ENCODE measurements around the gene EPHB1. TPM values are rescaled to one million over a fixed set of nuclear protein-coding genes. Genes with fewer than 3 reads are reported as not detected.

The EPHB1 gene
- total RNA-seq, 4 donors from 2014 or later = 0.16 to 1.5 (median 0.59) TPM

DNA sequence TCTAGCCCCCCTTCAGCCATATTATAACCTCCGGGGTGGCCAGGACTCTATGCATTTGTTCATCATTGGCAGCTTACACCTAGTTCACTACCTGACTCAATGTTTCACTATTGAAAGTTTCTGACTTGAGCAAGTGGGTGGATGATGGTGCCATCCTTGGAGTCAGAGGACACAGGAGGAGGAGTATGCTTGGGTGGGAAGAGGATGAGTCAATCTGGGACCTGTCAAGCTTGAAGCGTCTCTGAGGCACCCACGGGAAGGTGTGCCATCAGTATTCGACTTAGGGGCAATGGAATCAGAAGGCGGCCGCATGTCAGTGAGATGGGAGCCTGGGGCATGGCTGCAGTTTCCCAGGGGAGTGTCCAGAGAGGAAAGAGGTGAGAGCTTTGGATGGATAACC is 133.3 kb downstream of the EPHB1 start:
- TF ChIP-seq, protein P1, sequence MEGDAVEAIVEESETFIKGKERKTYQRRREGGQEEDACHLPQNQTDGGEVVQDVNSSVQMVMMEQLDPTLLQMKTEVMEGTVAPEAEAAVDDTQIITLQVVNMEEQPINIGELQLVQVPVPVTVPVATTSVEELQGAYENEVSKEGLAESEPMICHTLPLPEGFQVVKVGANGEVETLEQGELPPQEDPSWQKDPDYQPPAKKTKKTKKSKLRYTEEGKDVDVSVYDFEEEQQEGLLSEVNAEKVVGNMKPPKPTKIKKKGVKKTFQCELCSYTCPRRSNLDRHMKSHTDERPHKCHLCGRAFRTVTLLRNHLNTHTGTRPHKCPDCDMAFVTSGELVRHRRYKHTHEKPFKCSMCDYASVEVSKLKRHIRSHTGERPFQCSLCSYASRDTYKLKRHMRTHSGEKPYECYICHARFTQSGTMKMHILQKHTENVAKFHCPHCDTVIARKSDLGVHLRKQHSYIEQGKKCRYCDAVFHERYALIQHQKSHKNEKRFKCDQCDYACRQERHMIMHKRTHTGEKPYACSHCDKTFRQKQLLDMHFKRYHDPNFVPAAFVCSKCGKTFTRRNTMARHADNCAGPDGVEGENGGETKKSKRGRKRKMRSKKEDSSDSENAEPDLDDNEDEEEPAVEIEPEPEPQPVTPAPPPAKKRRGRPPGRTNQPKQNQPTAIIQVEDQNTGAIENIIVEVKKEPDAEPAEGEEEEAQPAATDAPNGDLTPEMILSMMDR (IDR thresholded peaks at IDR 0.05; ENCODE audit: low read depth) = no peak

DNA sequence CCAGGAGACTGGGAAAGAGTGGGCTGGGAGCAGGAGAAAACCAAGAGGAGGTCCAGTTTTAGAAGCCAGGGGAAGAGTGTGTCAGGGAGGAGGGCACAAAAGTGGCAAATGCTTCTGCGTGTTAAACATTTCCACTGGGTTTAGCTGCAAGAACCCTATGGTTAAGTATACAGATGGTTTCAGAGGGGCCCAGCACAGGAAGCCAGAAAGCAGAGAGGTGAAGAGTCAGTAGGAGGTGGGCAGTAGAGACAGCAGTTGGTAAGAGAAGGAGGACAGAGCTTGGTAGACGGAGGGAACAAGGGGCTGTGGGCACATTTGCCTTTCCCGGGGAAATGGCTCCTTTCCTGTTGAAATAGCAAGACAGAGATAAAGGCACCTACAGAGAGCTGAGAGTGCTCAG is 133.8 kb downstream of the EPHB1 start:
- TF ChIP-seq, protein P1 (IDR thresholded peaks at IDR 0.05; ENCODE audit: low read depth) = no peak

DNA sequence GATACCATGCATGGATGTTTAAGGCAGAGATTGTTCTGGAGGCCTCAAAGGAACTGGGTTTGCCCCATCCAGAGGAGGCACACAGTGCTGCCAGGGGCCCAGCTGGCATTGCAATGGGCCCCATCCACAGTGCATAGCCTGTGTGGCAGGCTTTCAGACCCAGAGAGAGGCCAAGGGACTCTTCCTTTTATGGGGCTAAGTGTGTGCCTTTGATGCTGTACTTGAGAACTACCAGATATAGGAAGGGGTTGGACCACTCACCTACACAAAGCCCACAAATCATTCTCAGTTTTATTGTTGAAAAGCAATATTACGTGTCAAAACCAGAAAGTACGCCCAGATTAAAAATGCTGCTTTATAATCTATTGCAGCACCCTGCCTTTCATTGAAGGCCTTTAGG is 134.9 kb downstream of the EPHB1 start:
- TF ChIP-seq, protein P1 (IDR thresholded peaks at IDR 0.05; ENCODE audit: low read depth) = no peak

DNA sequence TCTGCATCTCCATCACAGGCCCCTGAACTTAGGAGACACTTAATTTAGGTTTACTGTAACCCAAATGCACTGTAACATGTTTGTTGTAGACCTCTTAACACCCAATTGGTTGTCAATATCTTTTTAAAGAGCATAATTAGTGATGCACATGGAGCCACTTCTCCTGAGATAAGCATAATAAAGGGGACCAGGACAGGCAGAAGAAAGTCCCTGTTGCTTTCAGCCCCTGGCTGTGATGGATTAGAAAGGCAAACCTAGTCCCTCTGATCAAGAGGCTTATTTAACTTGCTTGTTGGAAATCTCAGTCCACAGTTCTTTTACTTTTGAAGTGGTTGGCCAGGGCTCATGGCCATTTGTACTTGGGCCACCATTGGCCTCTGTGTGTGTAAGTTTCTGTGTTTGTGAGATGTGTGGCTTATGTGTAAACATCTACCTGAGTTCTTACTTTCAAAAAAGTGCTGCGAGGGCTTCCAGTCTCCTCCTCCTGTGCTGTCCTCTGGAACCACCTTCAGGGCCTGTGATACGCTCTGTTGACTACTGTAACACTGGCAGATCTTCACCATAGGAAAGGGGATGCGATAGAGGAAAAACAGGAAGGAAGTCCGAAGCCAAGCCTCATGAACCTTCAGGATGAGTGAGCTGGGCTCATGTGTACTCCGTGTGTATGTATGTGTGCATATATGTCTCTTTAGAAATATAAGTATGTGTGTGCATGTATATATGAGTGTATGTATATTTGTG is 136.2 kb downstream of the EPHB1 start:
- TF ChIP-seq, protein P1 (IDR thresholded peaks at IDR 0.05; ENCODE audit: low read depth) = no peak

DNA sequence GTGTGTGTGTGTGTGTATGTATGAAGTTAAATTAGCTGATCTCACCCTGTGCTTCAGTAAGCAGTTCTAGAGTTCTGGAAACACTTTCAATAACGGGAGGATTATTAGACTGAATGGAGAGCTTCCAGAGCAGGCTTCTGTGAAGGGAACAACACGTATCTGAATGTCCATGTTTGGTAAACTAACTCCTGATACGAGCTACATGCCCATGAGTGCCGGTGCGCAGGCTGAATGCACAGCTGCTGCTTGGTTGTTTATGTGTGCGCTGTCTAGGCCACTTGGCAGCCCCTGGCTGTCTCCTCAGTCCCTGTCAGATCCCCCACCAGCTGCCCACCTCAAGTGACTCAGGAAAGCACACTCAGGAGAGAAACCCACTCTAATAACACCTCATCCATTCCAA is 137.0 kb downstream of the EPHB1 start:
- TF ChIP-seq, protein P1 (IDR thresholded peaks at IDR 0.05; ENCODE audit: low read depth) = no peak

DNA sequence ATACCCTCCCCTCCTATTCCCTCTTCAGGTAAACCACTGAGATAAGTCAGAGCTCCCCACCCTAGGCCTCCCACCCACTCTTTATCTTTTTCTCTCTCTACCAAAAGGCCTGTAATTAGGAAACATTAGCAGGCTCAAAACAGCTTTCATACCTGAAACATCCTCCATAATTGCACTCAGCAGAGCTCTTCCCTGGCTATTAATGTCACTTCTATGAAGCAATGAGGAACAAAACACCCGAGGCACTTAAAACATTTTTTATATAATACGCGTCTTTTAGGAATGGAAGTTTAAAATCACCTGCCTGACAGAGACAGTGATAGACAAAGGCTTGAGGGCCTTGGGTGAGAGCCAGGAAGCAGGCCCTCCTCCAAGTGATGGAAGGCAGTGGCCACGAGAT is 138.9 kb downstream of the EPHB1 start:
- TF ChIP-seq, protein P1 (IDR thresholded peaks at IDR 0.05; ENCODE audit: low read depth) = no peak

DNA sequence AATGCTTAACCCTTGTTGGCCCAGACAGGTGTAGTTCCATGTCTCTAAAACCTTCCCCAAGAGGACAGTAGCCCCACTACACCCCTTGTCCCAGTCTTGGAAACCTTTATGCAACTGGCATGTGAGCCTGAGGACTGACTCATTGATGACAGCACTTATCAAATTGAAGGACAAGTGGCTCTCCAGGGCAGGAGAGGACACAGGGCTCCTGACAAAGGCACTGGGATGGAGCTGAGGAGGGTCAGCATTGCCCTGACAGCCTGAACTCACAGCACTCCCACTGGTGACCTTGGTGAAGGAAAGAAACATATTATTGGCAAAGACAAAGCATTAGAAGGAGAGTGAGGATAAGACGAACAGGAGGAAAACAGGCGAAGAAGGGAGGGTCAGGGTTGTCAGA is 139.9 kb downstream of the EPHB1 start:
- TF ChIP-seq, protein P1 (IDR thresholded peaks at IDR 0.05; ENCODE audit: low read depth) = no peak

Measured in subcutaneous adipose tissue (tissue), 4 donors.